ENCODE measurements around the gene ANKRD9. TPM values are rescaled to one million over a fixed set of nuclear protein-coding genes. Genes with fewer than 3 reads are reported as not detected.

Gene ANKRD9
- polyA plus RNA-seq, 5 donors, result 3.6 to 9.5 (median 3.8) TPM

- DNase-seq, result no peak
These were observed 5.6 kb upstream of the ANKRD9 start for GRCh38 chr14:102514987-102515733.

GRCh38 chr14:102513899-102514772 lies 4.6 kb upstream of the ANKRD9 start:
- no peak for DNase-seq

GRCh38 chr14:102512793-102513300 lies 3.3 kb upstream of the ANKRD9 start:
- DNase-seq, result no peak

GRCh38 chr14:102511538-102511937 lies 2.0 kb upstream of the ANKRD9 start:
- no peak for DNase-seq

- DNase-seq, result no peak
These were observed 1.3 kb upstream of the ANKRD9 start for GRCh38 chr14:102510616-102511520.

GRCh38 chr14:102508774-102509745 lies 516 bp downstream of the ANKRD9 start:
- no peak for DNase-seq

- DNase-seq, result no peak
These were observed 1.2 kb downstream of the ANKRD9 start for GRCh38 chr14:102508410-102508773.

GRCh38 chr14:102507857-102508312 lies 1.7 kb downstream of the ANKRD9 start:
- no peak for DNase-seq

GRCh38 chr14:102507081-102507856 lies 2.3 kb downstream of the ANKRD9 start:
- no peak for DNase-seq

- DNase-seq, result no peak
These were observed 3.0 kb downstream of the ANKRD9 start for GRCh38 chr14:102506626-102506925.

GRCh38 chr14:102505775-102506625 lies 3.6 kb downstream of the ANKRD9 start:
- DNase-seq, result no peak

- DNase-seq, result no peak
These were observed 4.5 kb downstream of the ANKRD9 start for GRCh38 chr14:102505000-102505619.

GRCh38 chr14:102504328-102504999 lies 5.1 kb downstream of the ANKRD9 start:
- no peak for DNase-seq

- DNase-seq, result no peak
These were observed 5.8 kb downstream of the ANKRD9 start for GRCh38 chr14:102503641-102504327.

GRCh38 chr14:102502571-102502970 lies 7.0 kb downstream of the ANKRD9 start:
- no peak for DNase-seq

- no peak for DNase-seq
These were observed 7.7 kb downstream of the ANKRD9 start for GRCh38 chr14:102501751-102502315.

- no peak for DNase-seq
These were observed 8.9 kb downstream of the ANKRD9 start for GRCh38 chr14:102500713-102501112.
